ENCODE data around the gene GALNT16.

Gene GALNT16

GRCh38 chr14:69249603-69250002 is 10.4 kb upstream of the GALNT16 start:
- H3K36me3 ChIP-seq (ENCODE audit: control insufficient read depth in 5 of 5, insufficient read depth in 5 of 5, low read length in 5 of 5): no peaks in the 10 kb centered on the region
- no peaks in the 10 kb centered on the region for H3K9me3 ChIP-seq (ENCODE audit: control insufficient read depth in 5 of 5, low read length in 5 of 5)
- no peak overlapping the region for H3K4me3 ChIP-seq (ENCODE audit: low read depth in 1 of 5, low read length in 5 of 5)
- no peaks in the 10 kb centered on the region for H3K27me3 ChIP-seq (ENCODE audit: control insufficient read depth in 5 of 5, insufficient read depth in 4 of 5, low read length in 5 of 5)
- peaks cover 3 to 19% (median 8%) of the 10 kb centered on the region in 5 donors for H3K4me1 ChIP-seq (ENCODE audit: control insufficient read depth in 5 of 5, insufficient read depth in 5 of 5, low read length in 5 of 5)
- no peak overlapping the region for H3K27ac ChIP-seq (ENCODE audit: low read depth, low read length)
- H3K9ac ChIP-seq (ENCODE audit: low read length in 5 of 5): no peak overlapping the region

- no peak overlapping the region for H3K9ac ChIP-seq (ENCODE audit: low read length in 5 of 5)
- H3K9me3 ChIP-seq (ENCODE audit: control insufficient read depth in 5 of 5, low read length in 5 of 5): no peaks in the 10 kb centered on the region
- H3K4me1 ChIP-seq (ENCODE audit: control insufficient read depth in 5 of 5, insufficient read depth in 5 of 5, low read length in 5 of 5): peaks cover 0 to 9% (median 6%) of the 10 kb centered on the region in 5 donors
- H3K27ac ChIP-seq (ENCODE audit: low read depth, low read length): no peak overlapping the region
- peaks cover 0 to 4% (median 2%) of the 10 kb centered on the region in 5 donors for H3K27me3 ChIP-seq (ENCODE audit: control insufficient read depth in 5 of 5, insufficient read depth in 4 of 5, low read length in 5 of 5)
- H3K36me3 ChIP-seq (ENCODE audit: control insufficient read depth in 5 of 5, insufficient read depth in 5 of 5, low read length in 5 of 5): no peaks in the 10 kb centered on the region
- H3K4me3 ChIP-seq (ENCODE audit: low read depth in 1 of 5, low read length in 5 of 5): no peak overlapping the region
Observed at GRCh38 chr14:69252851-69253250, 7.1 kb upstream of the GALNT16 start.

- peak overlapping the region; percentile 57 to 69 (median 62) for H3K4me3 ChIP-seq (ENCODE audit: low read depth in 1 of 5, low read length in 5 of 5)
- H3K9ac ChIP-seq (ENCODE audit: low read length in 5 of 5): peak overlapping the region in 1 of 5 donors; percentile 9
- H3K27ac ChIP-seq (ENCODE audit: low read depth, low read length): no peak overlapping the region
- peaks cover 9 to 54% (median 37%) of the 10 kb centered on the region in 5 donors for H3K4me1 ChIP-seq (ENCODE audit: control insufficient read depth in 5 of 5, insufficient read depth in 5 of 5, low read length in 5 of 5)
- H3K27me3 ChIP-seq (ENCODE audit: control insufficient read depth in 5 of 5, insufficient read depth in 4 of 5, low read length in 5 of 5): peaks cover 0 to 36% (median 21%) of the 10 kb centered on the region in 5 donors
- no peaks in the 10 kb centered on the region for H3K36me3 ChIP-seq (ENCODE audit: control insufficient read depth in 5 of 5, insufficient read depth in 5 of 5, low read length in 5 of 5)
- no peaks in the 10 kb centered on the region for H3K9me3 ChIP-seq (ENCODE audit: control insufficient read depth in 5 of 5, low read length in 5 of 5)
Observed at GRCh38 chr14:69259168-69259526, 811 bp upstream of the GALNT16 start.

- Histone ChIP-seq H3K9me3 (ENCODE audit: control insufficient read depth in 5 of 5, low read length in 5 of 5) (no peaks in the 10 kb centered on the region), H3K9ac (ENCODE audit: low read length in 5 of 5) (no peak overlapping the region), H3K4me1 (ENCODE audit: control insufficient read depth in 5 of 5, insufficient read depth in 5 of 5, low read length in 5 of 5) (peaks cover 9 to 54% (median 38%) of the 10 kb centered on the region in 5 donors), H3K27me3 (ENCODE audit: control insufficient read depth in 5 of 5, insufficient read depth in 4 of 5, low read length in 5 of 5) (peaks cover 0 to 36% (median 19%) of the 10 kb centered on the region in 5 donors), H3K27ac (ENCODE audit: low read depth, low read length) (no peak overlapping the region), H3K4me3 (ENCODE audit: low read depth in 1 of 5, low read length in 5 of 5) (peak overlapping the region in 4 of 5 donors; percentile 62 to 70 (median 68)), H3K36me3 (ENCODE audit: control insufficient read depth in 5 of 5, insufficient read depth in 5 of 5, low read length in 5 of 5) (no peaks in the 10 kb centered on the region)
Observed at GRCh38 chr14:69260190-69260860, 367 bp downstream of the GALNT16 start.

GRCh38 chr14:69260861-69261564 is 1.1 kb downstream of the GALNT16 start:
- Histone ChIP-seq H3K9me3 (ENCODE audit: control insufficient read depth in 5 of 5, low read length in 5 of 5) (no peaks in the 10 kb centered on the region), H3K4me1 (ENCODE audit: control insufficient read depth in 5 of 5, insufficient read depth in 5 of 5, low read length in 5 of 5) (peaks cover 9 to 53% (median 38%) of the 10 kb centered on the region in 5 donors), H3K4me3 (ENCODE audit: low read depth in 1 of 5, low read length in 5 of 5) (peak overlapping the region; percentile 61 to 70 (median 67)), H3K27ac (ENCODE audit: low read depth, low read length) (peak overlapping the region; percentile 54), H3K36me3 (ENCODE audit: control insufficient read depth in 5 of 5, insufficient read depth in 5 of 5, low read length in 5 of 5) (no peaks in the 10 kb centered on the region), H3K27me3 (ENCODE audit: control insufficient read depth in 5 of 5, insufficient read depth in 4 of 5, low read length in 5 of 5) (peaks cover 0 to 36% (median 19%) of the 10 kb centered on the region in 5 donors), H3K9ac (ENCODE audit: low read length in 5 of 5) (peak overlapping the region in 2 of 5 donors; percentile 25 to 27)

GRCh38 chr14:69261761-69262331 is 1.9 kb downstream of the GALNT16 start:
- Histone ChIP-seq H3K27me3 (ENCODE audit: control insufficient read depth in 5 of 5, insufficient read depth in 4 of 5, low read length in 5 of 5) (peaks cover 0 to 36% (median 19%) of the 10 kb centered on the region in 5 donors), H3K27ac (ENCODE audit: low read depth, low read length) (peak overlapping the region; percentile 54), H3K9ac (ENCODE audit: low read length in 5 of 5) (peak overlapping the region in 1 of 5 donors; percentile 17), H3K36me3 (ENCODE audit: control insufficient read depth in 5 of 5, insufficient read depth in 5 of 5, low read length in 5 of 5) (no peaks in the 10 kb centered on the region), H3K4me3 (ENCODE audit: low read depth in 1 of 5, low read length in 5 of 5) (peak overlapping the region in 4 of 5 donors; percentile 29 to 69 (median 64)), H3K4me1 (ENCODE audit: control insufficient read depth in 5 of 5, insufficient read depth in 5 of 5, low read length in 5 of 5) (peaks cover 9 to 48% (median 38%) of the 10 kb centered on the region in 5 donors), H3K9me3 (ENCODE audit: control insufficient read depth in 5 of 5, low read length in 5 of 5) (no peaks in the 10 kb centered on the region)

- Histone ChIP-seq H3K9me3 (ENCODE audit: control insufficient read depth in 5 of 5, low read length in 5 of 5) (no peaks in the 10 kb centered on the region), H3K4me3 (ENCODE audit: low read depth in 1 of 5, low read length in 5 of 5) (no peak overlapping the region), H3K27ac (ENCODE audit: low read depth, low read length) (no peak overlapping the region), H3K4me1 (ENCODE audit: control insufficient read depth in 5 of 5, insufficient read depth in 5 of 5, low read length in 5 of 5) (peaks cover 9 to 48% (median 38%) of the 10 kb centered on the region in 5 donors), H3K36me3 (ENCODE audit: control insufficient read depth in 5 of 5, insufficient read depth in 5 of 5, low read length in 5 of 5) (no peaks in the 10 kb centered on the region), H3K27me3 (ENCODE audit: control insufficient read depth in 5 of 5, insufficient read depth in 4 of 5, low read length in 5 of 5) (peaks cover 0 to 36% (median 19%) of the 10 kb centered on the region in 5 donors), H3K9ac (ENCODE audit: low read length in 5 of 5) (peak overlapping the region in 1 of 5 donors; percentile 56)
Observed at GRCh38 chr14:69262516-69262915, 2.6 kb downstream of the GALNT16 start.

GRCh38 chr14:69263364-69263763 is 3.4 kb downstream of the GALNT16 start:
- H3K27me3 ChIP-seq (ENCODE audit: control insufficient read depth in 5 of 5, insufficient read depth in 4 of 5, low read length in 5 of 5): peaks cover 0 to 31% (median 14%) of the 10 kb centered on the region in 5 donors
- H3K9ac ChIP-seq (ENCODE audit: low read length in 5 of 5): no peak overlapping the region
- H3K4me1 ChIP-seq (ENCODE audit: control insufficient read depth in 5 of 5, insufficient read depth in 5 of 5, low read length in 5 of 5): peaks cover 9 to 50% (median 38%) of the 10 kb centered on the region in 5 donors
- H3K36me3 ChIP-seq (ENCODE audit: control insufficient read depth in 5 of 5, insufficient read depth in 5 of 5, low read length in 5 of 5): no peaks in the 10 kb centered on the region
- peak overlapping the region in 1 of 5 donors; percentile 12 for H3K4me3 ChIP-seq (ENCODE audit: low read depth in 1 of 5, low read length in 5 of 5)
- no peaks in the 10 kb centered on the region for H3K9me3 ChIP-seq (ENCODE audit: control insufficient read depth in 5 of 5, low read length in 5 of 5)
- peak overlapping the region; percentile 47 for H3K27ac ChIP-seq (ENCODE audit: low read depth, low read length)

- H3K4me3 ChIP-seq (ENCODE audit: low read depth in 1 of 5, low read length in 5 of 5): peak overlapping the region in 1 of 5 donors; percentile 12
- peak overlapping the region; percentile 47 for H3K27ac ChIP-seq (ENCODE audit: low read depth, low read length)
- H3K27me3 ChIP-seq (ENCODE audit: control insufficient read depth in 5 of 5, insufficient read depth in 4 of 5, low read length in 5 of 5): peaks cover 0 to 27% (median 14%) of the 10 kb centered on the region in 5 donors
- peaks cover 9 to 50% (median 38%) of the 10 kb centered on the region in 5 donors for H3K4me1 ChIP-seq (ENCODE audit: control insufficient read depth in 5 of 5, insufficient read depth in 5 of 5, low read length in 5 of 5)
- no peaks in the 10 kb centered on the region for H3K9me3 ChIP-seq (ENCODE audit: control insufficient read depth in 5 of 5, low read length in 5 of 5)
- no peaks in the 10 kb centered on the region for H3K36me3 ChIP-seq (ENCODE audit: control insufficient read depth in 5 of 5, insufficient read depth in 5 of 5, low read length in 5 of 5)
- H3K9ac ChIP-seq (ENCODE audit: low read length in 5 of 5): no peak overlapping the region
Observed at GRCh38 chr14:69263771-69264170, 3.8 kb downstream of the GALNT16 start.

Measured in subcutaneous abdominal adipose tissue (tissue), 5 donors.